Colonic mucosa (tissue), 4 donors: Measurements from ENCODE around the gene PIK3R5. TPM values are rescaled to one million over a fixed set of nuclear protein-coding genes. Genes with fewer than 3 reads are reported as not detected.

ENCODE experiments used
- DNase-seq: peaks from one replicate; pipeline ENCODE4 v3.0.0-alpha.2; 2020
- H3K27ac ChIP-seq: fragments of 200-600 bp; one replicate; pipeline ENCODE4 v1.8.0; 2021
- H3K27me3 ChIP-seq: fragments of 200-600 bp; one replicate; pipeline ENCODE4 v1.8.0; 2021
- H3K36me3 ChIP-seq: fragments of 200-600 bp; one replicate; pipeline ENCODE4 v1.8.0; 2021
- H3K4me1 ChIP-seq: fragments of 200-600 bp; one replicate; pipeline ENCODE4 v1.8.0; 2021; ENCODE audit warnings: mild to moderate bottlenecking
- H3K4me3 ChIP-seq: fragments of 200-600 bp; one replicate; pipeline ENCODE4 v1.8.0; 2021
- H3K9ac ChIP-seq, 2 donors: one replicate each; pipeline ENCODE4 v1.7.0; 2013; ENCODE audit warnings: control low read depth in 2 of 2, low read depth in 2 of 2, low read length in 2 of 2
- H3K9me3 ChIP-seq: fragments of 200-600 bp; one replicate; pipeline ENCODE4 v1.8.0; 2021
- intact Hi-C: fragments of 100-400 bp; cut with DNase I; formaldehyde crosslinking; loops from one replicate; pipeline ENCODE4 v1.14.1; 2022
- total RNA-seq, 2 donors: library from RNA; stranded (reverse); fragmentation: NEBNext Ultra II Directional in 1 of 2; extraction: Animal tissue kit (Norgen Biotek cat#: 25700) in 1 of 2; gene quantifications; one replicate each; pipeline ENCODE4 v1.2.1, GENCODE V29; 2021
- TF ChIP-seq, protein P1 (sequence below): fragments of 200-600 bp; IDR thresholded peaks from one replicate; pipeline ENCODE4 v1.8.0; 2022; ENCODE audit warnings: antibody characterized with exemption, mild to moderate bottlenecking
- donor health status: healthy.
- donor health status: DM: no; HTN: no; CAD: no.
- donor health status: DM: no; HTN: no; CAD: no.

The PIK3R5 gene
- total RNA-seq, 2 donors from 2014 or later = 2.2 to 2.5 TPM

DNA sequence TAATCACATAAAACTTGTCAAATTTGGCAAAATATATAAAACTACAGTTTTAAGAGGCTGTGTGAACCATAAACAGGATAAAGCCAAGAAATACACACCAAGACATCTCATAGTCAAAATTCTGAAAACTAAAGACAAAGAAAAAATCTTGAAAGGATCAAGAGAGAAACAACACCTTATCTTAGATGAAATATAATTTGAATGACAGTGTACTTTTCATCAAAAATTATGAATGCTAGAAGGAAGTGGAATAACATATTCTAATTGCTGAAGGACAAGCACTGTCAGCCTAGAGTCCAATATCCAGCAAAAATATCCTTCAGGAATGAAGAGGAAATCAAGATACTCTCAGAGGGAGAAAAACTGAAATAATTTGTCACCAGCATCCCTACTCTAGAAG, 37.2 kb downstream of the PIK3R5 start:
- H3K9me3 ChIP-seq = no peaks in the 10 kb centered on the region
- no peak for DNase-seq
- H3K4me1 ChIP-seq = no peaks in the 10 kb centered on the region
- H3K4me3 ChIP-seq = no peak overlapping the region
- no peak overlapping the region for H3K27ac ChIP-seq
- TF ChIP-seq, protein P1, sequence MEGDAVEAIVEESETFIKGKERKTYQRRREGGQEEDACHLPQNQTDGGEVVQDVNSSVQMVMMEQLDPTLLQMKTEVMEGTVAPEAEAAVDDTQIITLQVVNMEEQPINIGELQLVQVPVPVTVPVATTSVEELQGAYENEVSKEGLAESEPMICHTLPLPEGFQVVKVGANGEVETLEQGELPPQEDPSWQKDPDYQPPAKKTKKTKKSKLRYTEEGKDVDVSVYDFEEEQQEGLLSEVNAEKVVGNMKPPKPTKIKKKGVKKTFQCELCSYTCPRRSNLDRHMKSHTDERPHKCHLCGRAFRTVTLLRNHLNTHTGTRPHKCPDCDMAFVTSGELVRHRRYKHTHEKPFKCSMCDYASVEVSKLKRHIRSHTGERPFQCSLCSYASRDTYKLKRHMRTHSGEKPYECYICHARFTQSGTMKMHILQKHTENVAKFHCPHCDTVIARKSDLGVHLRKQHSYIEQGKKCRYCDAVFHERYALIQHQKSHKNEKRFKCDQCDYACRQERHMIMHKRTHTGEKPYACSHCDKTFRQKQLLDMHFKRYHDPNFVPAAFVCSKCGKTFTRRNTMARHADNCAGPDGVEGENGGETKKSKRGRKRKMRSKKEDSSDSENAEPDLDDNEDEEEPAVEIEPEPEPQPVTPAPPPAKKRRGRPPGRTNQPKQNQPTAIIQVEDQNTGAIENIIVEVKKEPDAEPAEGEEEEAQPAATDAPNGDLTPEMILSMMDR = no peak
- H3K36me3 ChIP-seq = no peaks in the 10 kb centered on the region
- H3K9ac ChIP-seq = no peak overlapping the region
- no peaks in the 10 kb centered on the region for H3K27me3 ChIP-seq
- intact Hi-C loops = no loop called here

DNA sequence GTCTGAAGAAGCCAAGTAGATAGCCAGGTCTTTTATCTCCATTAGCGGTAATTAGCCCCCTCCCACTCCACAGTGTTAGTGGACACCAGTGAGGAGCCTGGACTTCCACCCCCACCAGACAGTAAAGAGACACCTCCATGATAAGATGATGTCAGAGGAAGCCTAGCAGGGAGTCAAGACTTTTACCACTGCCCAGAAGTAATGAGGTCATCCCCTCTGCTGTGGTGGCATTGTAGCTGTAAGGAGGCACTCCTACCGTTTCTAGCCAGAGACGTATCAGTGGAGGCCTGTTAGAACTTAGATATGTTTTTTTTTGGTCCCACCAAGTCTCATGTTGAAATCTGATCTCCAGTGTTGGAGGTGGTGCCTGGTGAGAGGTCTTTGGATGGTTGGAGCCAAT, 38.1 kb downstream of the PIK3R5 start:
- Histone ChIP-seq H3K27me3 (no peaks in the 10 kb centered on the region), H3K4me3 (no peak overlapping the region), H3K4me1 (no peaks in the 10 kb centered on the region), H3K36me3 (no peaks in the 10 kb centered on the region), H3K9me3 (no peaks in the 10 kb centered on the region), H3K27ac (no peak overlapping the region), H3K9ac (no peak overlapping the region)
- intact Hi-C loops = no loop called here
- TF ChIP-seq, protein P1 = no peak
- no peak for DNase-seq

DNA sequence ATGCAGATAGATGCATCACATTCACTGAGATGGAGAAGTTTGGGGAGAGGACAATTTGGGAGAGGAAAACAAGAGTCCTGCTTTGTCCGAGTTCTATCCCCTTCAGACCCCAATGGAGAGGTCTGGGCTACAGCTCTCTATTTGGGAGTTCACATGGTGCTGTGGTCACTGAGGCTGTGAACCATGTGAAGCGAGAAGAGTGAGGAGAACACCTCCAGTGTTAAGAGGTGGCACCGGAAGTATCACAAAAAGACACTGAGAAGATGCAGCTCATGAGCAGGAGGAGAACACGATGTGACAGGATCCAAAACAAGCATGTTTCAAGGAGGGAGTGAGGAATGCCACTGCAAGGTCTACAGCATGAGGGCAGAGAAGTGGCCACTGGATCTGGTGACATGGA, 39.7 kb downstream of the PIK3R5 start:
- H3K4me1 ChIP-seq = no peaks in the 10 kb centered on the region
- no peak overlapping the region for H3K27ac ChIP-seq
- H3K9ac ChIP-seq = no peak overlapping the region
- no peak overlapping the region for H3K4me3 ChIP-seq
- no peaks in the 10 kb centered on the region for H3K36me3 ChIP-seq
- intact Hi-C loops = no loop called here
- TF ChIP-seq, protein P1 = no peak
- DNase-seq = no peak
- no peaks in the 10 kb centered on the region for H3K9me3 ChIP-seq
- no peaks in the 10 kb centered on the region for H3K27me3 ChIP-seq

DNA sequence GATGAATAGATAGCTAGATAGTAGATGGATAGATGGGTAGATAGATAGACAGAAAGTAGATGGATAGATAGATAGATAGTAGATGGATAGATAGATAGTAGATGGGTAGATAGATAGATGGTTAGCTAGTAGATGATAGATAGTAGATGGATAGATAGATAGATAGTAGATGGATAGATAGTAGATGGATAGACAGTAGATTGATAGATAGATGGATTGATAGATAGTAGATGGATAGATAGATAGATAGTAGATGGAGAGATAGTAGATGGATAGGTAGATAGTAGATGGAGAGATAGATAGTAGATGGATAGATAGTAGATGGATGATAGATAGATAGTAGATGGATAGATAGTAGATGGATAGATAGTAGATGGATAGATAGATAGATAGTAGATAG, 40.4 kb downstream of the PIK3R5 start:
- intact Hi-C loops = no loop called here
- Histone ChIP-seq H3K4me1 (no peaks in the 10 kb centered on the region), H3K4me3 (no peak overlapping the region), H3K36me3 (no peaks in the 10 kb centered on the region), H3K9me3 (no peaks in the 10 kb centered on the region), H3K9ac (no peak overlapping the region), H3K27ac (no peak overlapping the region), H3K27me3 (no peaks in the 10 kb centered on the region)
- no peak for DNase-seq
- TF ChIP-seq, protein P1 = no peak

DNA sequence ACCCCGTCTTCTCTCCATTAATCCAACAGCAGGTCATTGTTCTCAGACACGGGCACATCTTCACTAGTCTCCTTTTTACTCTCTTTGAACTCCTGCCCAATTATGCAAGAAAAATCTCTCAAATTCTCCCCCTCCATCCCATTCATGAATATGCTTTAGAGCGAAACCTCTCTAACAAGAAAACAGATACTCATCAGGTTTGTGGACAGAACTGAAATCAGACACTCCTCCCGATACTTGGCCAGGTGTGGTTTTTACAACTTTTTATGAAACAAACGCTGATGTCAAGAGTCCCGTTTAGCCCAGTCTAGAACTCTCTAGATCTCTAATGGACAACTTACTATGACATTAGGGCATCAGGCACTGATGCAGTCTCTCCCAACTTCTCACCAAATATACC, 40.9 kb downstream of the PIK3R5 start:
- no peak for DNase-seq
- Histone ChIP-seq H3K9me3 (no peaks in the 10 kb centered on the region), H3K36me3 (no peaks in the 10 kb centered on the region), H3K27ac (no peak overlapping the region), H3K9ac (no peak overlapping the region), H3K4me1 (no peaks in the 10 kb centered on the region), H3K27me3 (no peaks in the 10 kb centered on the region), H3K4me3 (no peak overlapping the region)
- TF ChIP-seq, protein P1 = no peak
- intact Hi-C loops = no loop called here

DNA sequence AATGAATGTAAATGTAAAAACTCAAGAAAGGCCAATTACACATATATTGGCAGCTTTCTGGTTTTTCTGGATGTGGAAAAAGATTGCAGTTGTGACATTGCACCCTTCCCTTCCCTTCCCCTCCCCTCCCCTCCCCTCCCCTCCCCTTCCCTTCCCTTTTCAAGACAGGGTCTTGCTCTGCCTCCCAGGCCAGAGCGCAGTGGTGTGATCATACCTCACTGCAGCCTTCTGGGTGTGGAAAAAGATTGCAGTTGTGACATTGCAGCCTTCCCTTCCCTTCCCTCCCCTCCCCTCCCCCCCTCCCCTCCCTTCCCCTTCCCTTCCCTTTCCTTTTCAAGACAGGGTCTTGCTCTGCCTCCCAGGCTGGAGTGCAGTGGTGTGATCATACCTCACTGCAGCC, 41.7 kb downstream of the PIK3R5 start:
- Histone ChIP-seq H3K4me3 (no peak overlapping the region), H3K27ac (no peak overlapping the region), H3K9me3 (no peaks in the 10 kb centered on the region), H3K9ac (no peak overlapping the region), H3K27me3 (no peaks in the 10 kb centered on the region), H3K36me3 (no peaks in the 10 kb centered on the region), H3K4me1 (no peaks in the 10 kb centered on the region)
- no peak for DNase-seq
- intact Hi-C loops = no loop called here
- TF ChIP-seq, protein P1 = no peak
